DOHH2 (cell line): ENCODE measurements around the gene PRAC1.

Experiments used
- EZH2phosphoT487 ChIP-seq: fragments of 200-600 bp; sonication (generic); IDR thresholded peaks from 2 replicates; pipeline ENCODE4 v1.6.1; 2017; ENCODE audit warnings: borderline replicate concordance, mild to moderate bottlenecking, antibody characterized with exemption, low read length, moderate library complexity, mixed read lengths
- TF ChIP-seq, protein P1 (sequence below): fragments of 200-600 bp; sonication (generic); IDR thresholded peaks from one replicate; pipeline ENCODE4 v1.5.1; 2014; ENCODE audit warnings: antibody characterized with exemption, mild to moderate bottlenecking, low read depth, low read length; ENCODE audit not compliant: poor library complexity, severe bottlenecking

DNA sequence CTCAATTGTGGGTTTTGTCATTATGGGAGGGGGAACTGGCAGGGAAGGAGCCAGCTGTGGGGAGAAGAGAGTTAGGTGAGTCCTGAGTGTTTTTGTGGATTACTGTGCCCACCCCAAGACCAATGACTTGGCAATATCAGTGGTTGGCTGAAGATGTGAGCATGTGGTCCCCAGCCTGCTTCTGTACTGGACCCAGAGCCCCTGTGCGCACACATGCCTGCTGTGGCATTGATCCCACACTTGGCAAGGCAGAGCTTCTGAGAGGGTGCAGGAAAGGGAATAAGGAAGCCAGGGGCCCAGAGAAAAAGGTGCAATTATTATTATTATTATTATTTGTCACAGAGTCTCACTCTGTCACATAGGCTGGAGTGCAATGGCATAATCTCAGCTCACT is 1.3 kb downstream of the PRAC1 start:
- TF ChIP-seq, protein P1, sequence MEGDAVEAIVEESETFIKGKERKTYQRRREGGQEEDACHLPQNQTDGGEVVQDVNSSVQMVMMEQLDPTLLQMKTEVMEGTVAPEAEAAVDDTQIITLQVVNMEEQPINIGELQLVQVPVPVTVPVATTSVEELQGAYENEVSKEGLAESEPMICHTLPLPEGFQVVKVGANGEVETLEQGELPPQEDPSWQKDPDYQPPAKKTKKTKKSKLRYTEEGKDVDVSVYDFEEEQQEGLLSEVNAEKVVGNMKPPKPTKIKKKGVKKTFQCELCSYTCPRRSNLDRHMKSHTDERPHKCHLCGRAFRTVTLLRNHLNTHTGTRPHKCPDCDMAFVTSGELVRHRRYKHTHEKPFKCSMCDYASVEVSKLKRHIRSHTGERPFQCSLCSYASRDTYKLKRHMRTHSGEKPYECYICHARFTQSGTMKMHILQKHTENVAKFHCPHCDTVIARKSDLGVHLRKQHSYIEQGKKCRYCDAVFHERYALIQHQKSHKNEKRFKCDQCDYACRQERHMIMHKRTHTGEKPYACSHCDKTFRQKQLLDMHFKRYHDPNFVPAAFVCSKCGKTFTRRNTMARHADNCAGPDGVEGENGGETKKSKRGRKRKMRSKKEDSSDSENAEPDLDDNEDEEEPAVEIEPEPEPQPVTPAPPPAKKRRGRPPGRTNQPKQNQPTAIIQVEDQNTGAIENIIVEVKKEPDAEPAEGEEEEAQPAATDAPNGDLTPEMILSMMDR = no peak
- TF ChIP-seq EZH2phosphoT487 = no peak
